Gastrocnemius medialis (tissue), 4 donors: ENCODE measurements around the gene CDC34.

Experiments
- CTCF ChIP-seq, 5 experiments: fragments of 450-650 bp in 3 of 5; fragments of 200-600 bp in 2 of 5; sonication (generic) in 2 of 5; IDR thresholded peaks in 4 of 5; conservative IDR thresholded peaks in 1 of 5; 1 replicate in 4 of 5; 2 replicates in 1 of 5; pipeline ENCODE4 v1.5.1; 2016 to 2019; ENCODE audit warnings: antibody characterized with exemption in 5 of 5, mild to moderate bottlenecking in 3 of 5, moderate library complexity in 3 of 5
- POLR2A ChIP-seq, 2 donors: fragments of 450-650 bp; IDR thresholded peaks; one replicate each; pipeline ENCODE4 v1.6.1; 2017; ENCODE audit warnings: antibody characterized with exemption in 2 of 2, mild to moderate bottlenecking in 2 of 2, moderate library complexity in 2 of 2

- no peak for TF ChIP-seq CTCF (IDR thresholded peaks at IDR 0.05 in 4 of 5, conservative IDR thresholded peaks at IDR 0.05 in 1 of 5)
- peak; percentile 10 to 31 for TF ChIP-seq POLR2A (IDR thresholded peaks at IDR 0.05)
Measured at GRCh38 chr19:575527-576506, 44.3 kb downstream of the CDC34 start.
